Cortex of kidney (tissue), 1 donor: ENCODE results near the gene GZF1.
A peak's percentile ranks its signal among the peaks of the same experiment; 100 is the strongest.

Experiments used
- DNase-seq: peaks from one replicate; lab custom pipeline; 2025; lab: John Stamatoyannopoulos, UW

The GZF1 gene

GRCh38 chr20:23361476-23362391, at the start of gene GZF1:
Gene GZF1, plus strand, starts transcription at chr20:23362182. Its CDS starts 2,202 bp downstream, at chr20:23364384.
- peak; percentile 95 for DNase-seq

- DNase-seq, result no peak
These were observed 48.7 kb upstream of the GZF1 start for GRCh38 chr20:23313271-23313670.

GRCh38 chr20:23314699-23315098, 47.3 kb upstream of the GZF1 start:
- DNase-seq, result no peak

GRCh38 chr20:23315099-23315498, 46.9 kb upstream of the GZF1 start:
- no peak for DNase-seq

- no peak for DNase-seq
These were observed 45.4 kb upstream of the GZF1 start for GRCh38 chr20:23316626-23317025.

GRCh38 chr20:23317081-23317480, 44.9 kb upstream of the GZF1 start:
- no peak for DNase-seq

- DNase-seq, result no peak
These were observed 43.6 kb upstream of the GZF1 start for GRCh38 chr20:23318347-23318746.

- no peak for DNase-seq
These were observed 41.7 kb upstream of the GZF1 start for GRCh38 chr20:23320317-23320716.

- DNase-seq, result no peak
These were observed 36.9 kb upstream of the GZF1 start for GRCh38 chr20:23325107-23325506.

GRCh38 chr20:23326774-23327173, 35.2 kb upstream of the GZF1 start:
- DNase-seq, result no peak

GRCh38 chr20:23327617-23328333, 34.2 kb upstream of the GZF1 start:
- no peak for DNase-seq

GRCh38 chr20:23331450-23332350, 30.3 kb upstream of the GZF1 start:
- no peak for DNase-seq

GRCh38 chr20:23332467-23332866, 29.5 kb upstream of the GZF1 start:
- DNase-seq, result no peak

GRCh38 chr20:23334111-23334510, 27.9 kb upstream of the GZF1 start:
- DNase-seq, result no peak

- no peak for DNase-seq
These were observed 26.5 kb upstream of the GZF1 start for GRCh38 chr20:23335521-23335920.

- DNase-seq, result no peak
These were observed 25.5 kb upstream of the GZF1 start for GRCh38 chr20:23336476-23336875.

GRCh38 chr20:23337312-23337711, 24.7 kb upstream of the GZF1 start:
- DNase-seq, result no peak

- DNase-seq, result no peak
These were observed 22.0 kb upstream of the GZF1 start for GRCh38 chr20:23339986-23340385.

GRCh38 chr20:23340524-23340923, 21.5 kb upstream of the GZF1 start:
- no peak for DNase-seq

- no peak for DNase-seq
These were observed 20.9 kb upstream of the GZF1 start for GRCh38 chr20:23341073-23341472.

- no peak for DNase-seq
These were observed 18.4 kb upstream of the GZF1 start for GRCh38 chr20:23343590-23343989.

GRCh38 chr20:23344336-23344735, 17.6 kb upstream of the GZF1 start:
- no peak for DNase-seq
